HepG2 (cell line): ENCODE measurements around the gene FGGY.

Experiments
- CTCF ChIP-seq: sonication (generic); formaldehyde crosslinking; IDR thresholded peaks from 2 replicates; pipeline ENCODE4 v1.5.0; 2020; ENCODE audit warnings: mild to moderate bottlenecking, missing genetic modification reagents, moderate library complexity
- ESRRA ChIP-seq: sonication (generic); formaldehyde crosslinking; IDR thresholded peaks from 2 replicates; pipeline ENCODE4 v1.5.1; 2020; ENCODE audit warnings: mild to moderate bottlenecking, low read depth, missing genetic modification reagents
- GZF1 ChIP-seq: sonication (generic); formaldehyde crosslinking; IDR thresholded peaks from 2 replicates; pipeline ENCODE4 v1.5.1; 2020; ENCODE audit warnings: mild to moderate bottlenecking, missing genetic modification reagents
- HNF4G ChIP-seq, 2 experiments: sonication (generic) in 1 of 2; formaldehyde crosslinking in 1 of 2; IDR thresholded peaks; 2 replicates each; pipeline versions ENCODE4 v1.4.0 to v1.6.1; 2011 to 2020; ENCODE audit warnings: borderline replicate concordance in 2 of 2, low read depth in 2 of 2, mild to moderate bottlenecking in 2 of 2, low read length in 1 of 2, missing genetic modification reagents in 1 of 2, moderate library complexity in 1 of 2
- KDM4B ChIP-seq: sonication (generic); formaldehyde crosslinking; IDR thresholded peaks from 2 replicates; pipeline ENCODE4 v1.4.0; 2020; ENCODE audit warnings: missing genetic modification reagents
- NR2C2 ChIP-seq: sonication (generic); formaldehyde crosslinking; IDR thresholded peaks from 2 replicates; pipeline ENCODE4 v1.4.0; 2020; ENCODE audit warnings: missing genetic modification reagents, mild to moderate bottlenecking, moderate library complexity, borderline replicate concordance
- PITX1 ChIP-seq: sonication (generic); formaldehyde crosslinking; IDR thresholded peaks from 2 replicates; pipeline ENCODE4 v1.5.1; 2020; ENCODE audit warnings: mild to moderate bottlenecking, missing genetic modification reagents
- POLR2A ChIP-seq, 2 experiments: IDR thresholded peaks; 2 replicates each; pipeline ENCODE4 v1.6.1; 2011; ENCODE audit warnings: low read depth in 2 of 2, low read length in 2 of 2, mild to moderate bottlenecking in 1 of 2, moderate library complexity in 1 of 2; ENCODE audit not compliant: insufficient read depth in 1 of 2
- RBM22 ChIP-seq: fragments of 200-400 bp; formaldehyde crosslinking; optimal IDR thresholded peaks from 2 replicates; pipeline ENCODE3; 2017; ENCODE audit warnings: mild to moderate bottlenecking, low read length, moderate library complexity
- REST ChIP-seq, 2 experiments: IDR thresholded peaks; 2 replicates each; pipeline ENCODE4 v1.6.1; 2011 to 2012; ENCODE audit warnings: low read length in 2 of 2, borderline replicate concordance in 1 of 2, low read depth in 1 of 2, mild to moderate bottlenecking in 1 of 2, moderate library complexity in 1 of 2
- ZBTB38 ChIP-seq: sonication (generic); formaldehyde crosslinking; IDR thresholded peaks from 2 replicates; pipeline ENCODE4 v1.5.1; 2020; ENCODE audit warnings: mild to moderate bottlenecking, missing genetic modification reagents
- ZBTB42 ChIP-seq: sonication (generic); formaldehyde crosslinking; IDR thresholded peaks from 2 replicates; pipeline ENCODE4 v1.5.0; 2020; ENCODE audit warnings: mild to moderate bottlenecking, missing genetic modification reagents
- ZNF263 ChIP-seq: sonication (generic); formaldehyde crosslinking; IDR thresholded peaks from 2 replicates; pipeline ENCODE4 v1.4.0; 2020; ENCODE audit warnings: missing genetic modification reagents
- ZNF280B ChIP-seq: sonication (generic); formaldehyde crosslinking; IDR thresholded peaks from 2 replicates; pipeline ENCODE4 v1.5.0; 2020; ENCODE audit warnings: missing genetic modification reagents, mild to moderate bottlenecking, borderline replicate concordance

GRCh38 chr1:59692591-59692990 is 395.7 kb downstream of the FGGY start:
- TF ChIP-seq PITX1 (CRISPR knock-in tag), result no peak
- TF ChIP-seq CTCF (CRISPR knock-in tag), result no peak
- no peak for TF ChIP-seq POLR2A (IDR thresholded peaks at IDR 0.05; ENCODE audit: insufficient read depth in 1 of 2, low read depth in 2 of 2, low read length in 2 of 2)
- TF ChIP-seq HNF4G (IDR thresholded peaks at IDR 0.05; ENCODE audit: borderline replicate concordance, low read depth, low read length), result no peak
- TF ChIP-seq HNF4G (CRISPR knock-in tag; IDR thresholded peaks at IDR 0.05; ENCODE audit: borderline replicate concordance, low read depth), result no peak
- TF ChIP-seq ZNF280B (CRISPR knock-in tag), result no peak
- TF ChIP-seq KDM4B (CRISPR knock-in tag), result no peak
- no peak for TF ChIP-seq GZF1
- TF ChIP-seq ZNF263 (CRISPR knock-in tag), result no peak
- TF ChIP-seq ZBTB38, result no peak
- no peak for TF ChIP-seq ZBTB42
- TF ChIP-seq ESRRA (CRISPR knock-in tag), result no peak
- no peak for TF ChIP-seq NR2C2 (CRISPR knock-in tag)
- no peak for TF ChIP-seq REST (IDR thresholded peaks at IDR 0.05; ENCODE audit: borderline replicate concordance in 1 of 2, low read depth in 1 of 2, low read length in 2 of 2)
- no peak for TF ChIP-seq RBM22
